NCI-H2107 treated with DMSO at 0.1 percent for 48 hours (cell line): ENCODE results near the gene AHRR.
"Not testable (repeated sequence)": the region's sequence is repeated elsewhere in the genome, so short reads cannot be mapped to it uniquely, and the experiment has no call there.

Source experiments
- DNase-seq: peaks from one replicate; lab custom pipeline; 2025; ENCODE audit not compliant: unreplicated experiment; lab: John Stamatoyannopoulos, UW

The AHRR gene

DNA sequence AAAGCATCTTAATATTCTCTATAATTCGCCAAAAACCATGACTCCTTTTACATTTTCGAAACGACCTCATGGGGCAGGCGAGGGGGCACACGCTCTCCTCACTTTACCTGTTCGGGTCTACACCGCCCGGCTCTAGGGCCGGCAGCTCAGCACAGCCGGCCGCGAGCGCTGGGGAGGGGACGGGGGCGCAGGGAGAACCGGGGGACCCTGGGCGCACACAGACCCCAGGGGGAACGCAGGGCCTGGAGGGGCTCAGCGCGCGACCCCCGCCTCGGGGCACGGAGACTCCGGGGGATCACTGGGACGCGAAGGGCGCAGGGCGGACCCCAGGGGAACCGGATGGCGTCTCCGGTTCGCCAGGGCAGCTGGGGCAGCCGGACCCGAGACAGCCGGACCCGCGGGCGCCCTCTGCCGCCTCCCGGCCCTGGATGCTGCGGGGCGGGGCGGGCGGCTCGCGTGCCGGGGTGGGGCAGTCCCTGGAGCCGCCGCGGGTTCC lies at the start of gene AHRR:
TSS of gene AHRR (plus strand) at position 485 of the 496 bp plus-strand sequence. CDS start 22,189 bp downstream, outside the sequence.
- no peak for DNase-seq

GRCh38 chr5:271828-272167 lies 49.7 kb upstream of the AHRR start:
- DNase-seq = not testable (repeated sequence)

- DNase-seq = not testable (repeated sequence)
These were observed 48.4 kb upstream of the AHRR start for GRCh38 chr5:273091-273490.

DNA sequence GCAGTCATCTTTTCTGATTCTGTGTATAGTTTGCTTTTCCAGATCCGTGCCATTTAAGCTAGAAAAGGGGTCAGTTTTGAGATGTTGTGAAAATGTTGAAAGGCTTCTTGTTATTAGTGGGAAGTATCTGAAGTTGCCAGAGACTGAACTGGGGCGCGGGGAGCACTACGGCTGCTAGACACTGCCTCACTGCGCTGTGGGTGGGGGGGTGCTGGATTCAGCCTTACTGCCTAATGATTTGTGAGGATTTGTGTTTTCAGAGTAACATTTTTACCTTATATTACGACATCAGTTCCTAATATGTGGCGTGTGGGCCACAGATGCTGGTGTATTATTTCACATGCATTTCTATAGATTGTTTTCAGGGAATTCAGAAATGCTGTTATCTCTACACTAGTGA lies 48.0 kb upstream of the AHRR start:
- not testable (repeated sequence) for DNase-seq

DNA sequence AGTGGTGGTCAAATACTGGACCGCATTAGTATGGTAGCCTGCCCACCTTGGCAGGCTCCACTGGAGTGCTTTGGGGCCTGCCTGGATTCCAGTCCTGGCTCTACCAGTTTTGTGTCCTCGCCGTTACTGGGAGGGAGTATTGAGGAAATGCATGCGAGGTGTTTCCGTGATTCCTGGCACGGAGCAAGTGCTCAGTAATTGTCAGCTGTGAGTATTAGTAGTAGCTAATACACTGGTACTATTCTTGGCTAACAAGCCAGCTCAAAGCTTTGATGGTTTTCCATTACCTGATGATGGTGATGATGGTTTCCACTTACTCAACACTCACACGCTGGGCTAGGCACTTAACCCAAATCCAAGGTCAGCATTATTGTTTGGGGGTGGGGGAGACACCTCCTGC lies 47.2 kb upstream of the AHRR start:
- DNase-seq = not testable (repeated sequence)

DNA sequence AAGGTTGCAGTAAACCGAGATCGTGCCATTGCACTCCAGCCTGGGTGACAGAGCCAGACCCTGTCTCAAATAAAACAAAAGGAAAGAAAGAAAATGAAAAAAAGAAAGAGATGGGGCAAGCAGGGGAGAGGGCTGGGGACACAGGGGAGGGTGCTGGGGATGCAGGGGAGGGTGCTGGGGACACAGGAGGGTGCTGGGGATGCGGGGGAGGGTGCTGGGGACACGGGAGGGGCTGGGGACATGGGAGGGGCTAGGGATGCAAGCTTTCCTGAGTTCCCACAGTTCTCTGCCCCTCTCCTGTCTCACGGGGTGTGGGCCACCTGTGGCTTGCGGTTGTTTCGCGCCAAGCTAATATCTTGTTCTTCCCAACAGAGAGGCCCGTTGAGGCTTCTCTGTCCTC lies 42.9 kb upstream of the AHRR start:
- DNase-seq = no peak

GRCh38 chr5:279051-279665 lies 42.4 kb upstream of the AHRR start:
- DNase-seq = not testable (repeated sequence)

DNA sequence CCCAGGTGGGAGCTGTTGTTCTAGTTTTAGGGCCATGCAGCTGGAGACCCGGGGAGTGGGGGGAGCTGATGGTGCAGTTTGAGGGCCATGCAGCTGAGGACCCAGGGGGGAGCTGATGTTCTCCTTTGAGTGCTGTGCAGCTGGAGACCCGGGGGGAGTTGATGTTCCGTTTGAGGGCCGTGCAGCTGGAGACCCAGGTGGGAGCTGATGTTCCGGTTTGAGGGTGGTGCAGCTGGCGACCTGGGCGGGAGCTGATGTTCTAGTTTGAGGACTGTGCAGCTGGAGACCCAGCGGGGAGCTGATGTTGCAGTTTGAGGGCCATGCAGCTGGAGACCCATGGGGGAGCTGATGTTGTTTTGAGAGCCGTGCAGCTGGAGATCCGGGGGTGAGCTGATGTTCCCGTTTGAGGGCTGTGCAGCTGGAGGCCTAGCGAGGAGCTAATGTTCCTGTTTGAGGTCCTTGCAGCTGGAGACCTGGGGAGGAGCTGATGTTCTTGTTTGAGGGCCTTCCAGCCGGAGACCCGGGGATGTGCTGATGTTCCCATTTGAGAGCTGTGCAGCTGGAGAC lies 35.4 kb upstream of the AHRR start:
- DNase-seq = no peak

- DNase-seq = not testable (repeated sequence)
These were observed 31.3 kb upstream of the AHRR start for GRCh38 chr5:290200-290599.

DNA sequence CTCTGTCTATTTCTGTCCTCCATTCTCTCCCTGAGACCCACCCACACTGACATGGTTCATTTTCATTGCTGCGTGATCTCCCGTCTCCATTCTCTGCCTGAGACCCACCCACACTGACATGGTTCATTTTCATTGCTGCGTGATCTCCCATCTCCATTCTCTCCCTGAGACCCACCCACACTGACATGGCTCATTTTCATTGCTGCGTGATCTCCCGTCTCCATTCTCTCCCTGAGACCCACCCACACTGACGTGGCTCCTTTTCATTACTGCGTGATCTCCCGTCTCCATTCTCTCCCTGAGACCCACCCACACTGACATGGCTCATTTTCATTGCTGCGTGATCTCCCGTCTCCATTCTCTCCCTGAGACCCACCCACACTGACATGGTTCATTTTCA lies 30.2 kb upstream of the AHRR start:
- DNase-seq = not testable (repeated sequence)

GRCh38 chr5:294788-295187 lies 26.7 kb upstream of the AHRR start:
- not testable (repeated sequence) for DNase-seq

- not testable (repeated sequence) for DNase-seq
These were observed 25.3 kb upstream of the AHRR start for GRCh38 chr5:296207-296606.

DNA sequence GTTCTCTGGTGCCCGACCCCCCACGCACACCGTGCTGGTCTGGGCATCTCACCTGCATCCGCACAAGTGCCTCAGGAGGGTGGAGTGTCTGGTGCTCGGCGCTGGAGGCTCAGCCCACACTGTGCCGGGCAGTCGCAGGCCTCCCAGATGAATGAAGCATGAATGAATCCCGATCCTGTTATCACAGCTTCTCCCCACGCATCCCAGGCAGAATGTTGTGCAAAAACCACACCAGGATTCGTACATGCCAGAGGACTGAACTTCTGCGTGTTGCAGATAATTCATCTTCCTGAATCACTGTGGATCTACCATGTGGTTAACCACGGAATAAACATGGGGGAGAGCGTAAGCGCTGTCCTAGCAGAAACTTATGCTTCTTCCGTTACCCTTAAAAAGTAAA lies 24.6 kb upstream of the AHRR start:
- not testable (repeated sequence) for DNase-seq

DNA sequence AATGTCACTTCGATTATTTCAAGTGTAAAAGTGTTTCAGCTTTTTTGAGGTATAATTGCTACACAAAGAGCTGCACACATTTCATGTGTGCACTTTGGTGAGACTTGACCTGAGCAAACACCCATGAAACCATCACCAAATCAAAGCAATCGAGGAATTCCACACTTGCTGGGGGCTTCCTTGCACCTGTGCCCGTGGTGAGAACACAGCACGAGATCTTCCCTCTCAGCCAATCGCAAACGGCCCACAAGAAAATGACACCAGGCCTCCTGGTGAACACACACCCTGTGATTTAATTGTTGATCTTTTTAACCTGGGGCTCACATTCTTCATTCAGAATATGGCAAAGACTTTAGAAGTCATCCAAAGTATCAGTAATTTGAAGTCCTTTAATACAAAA lies 24.1 kb upstream of the AHRR start:
- not testable (repeated sequence) for DNase-seq

- not testable (repeated sequence) for DNase-seq
These were observed 23.4 kb upstream of the AHRR start for GRCh38 chr5:297991-298736.

GRCh38 chr5:298737-299125 lies 22.8 kb upstream of the AHRR start:
- DNase-seq = no peak

GRCh38 chr5:299921-300320 lies 21.6 kb upstream of the AHRR start:
- DNase-seq = not testable (repeated sequence)

- DNase-seq = not testable (repeated sequence)
These were observed 20.7 kb upstream of the AHRR start for GRCh38 chr5:300691-301435.

DNA sequence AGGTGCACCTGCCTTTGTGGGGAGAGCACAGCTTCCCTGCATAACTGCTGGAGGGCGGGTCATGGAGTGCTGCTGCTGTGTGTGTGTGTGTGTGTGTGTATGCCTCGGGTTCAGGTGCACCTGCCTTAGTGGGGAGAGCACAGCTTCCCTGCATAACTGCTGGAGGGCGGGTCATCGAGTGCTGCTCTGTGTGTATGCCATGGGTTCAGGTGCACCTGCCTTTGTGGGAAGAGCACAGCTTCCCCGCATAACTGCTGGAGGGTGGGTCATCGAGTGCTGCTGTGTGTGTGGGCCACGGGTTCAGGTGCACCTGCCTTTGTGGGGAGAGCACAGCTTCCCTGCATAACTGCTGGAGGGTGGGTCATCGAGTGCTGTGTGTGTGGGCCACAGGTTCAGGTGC lies 19.1 kb upstream of the AHRR start:
- peak; percentile 78 for DNase-seq

- no peak for DNase-seq
These were observed 18.5 kb upstream of the AHRR start for GRCh38 chr5:302966-303365.

- not testable (repeated sequence) for DNase-seq
These were observed 17.8 kb upstream of the AHRR start for GRCh38 chr5:303741-304140.
